Dedifferentiated amniotic fluid mesenchymal stem cell (primary cell): ENCODE data around the gene ZNF462.

Experiments used
- DNase-seq: peaks from one replicate; pipeline ENCODE4 v3.0.0-alpha.2; 2016; ENCODE audit errors: extremely low spot score

ZNF462 gene

DNA sequence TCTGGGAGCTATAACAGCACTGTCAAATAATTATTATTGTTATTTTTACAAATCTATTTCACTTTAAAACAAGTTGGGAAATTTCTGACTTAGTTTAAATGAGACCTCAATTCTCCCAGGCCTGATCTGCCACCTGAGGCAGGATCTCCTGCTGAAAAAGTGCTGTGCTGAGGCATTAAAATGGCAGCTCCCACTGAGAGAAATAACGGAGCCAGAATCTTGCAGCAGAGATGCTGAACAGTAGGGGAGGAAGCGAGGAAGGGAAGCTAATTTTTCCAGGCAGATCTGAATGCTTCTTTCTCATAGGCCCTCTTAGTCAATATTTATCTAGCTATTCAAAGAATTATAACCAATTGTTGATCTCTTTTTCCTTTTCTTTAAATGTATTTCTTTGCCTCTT, 196.3 kb downstream of the ZNF462 start:
- no peak for DNase-seq

DNA sequence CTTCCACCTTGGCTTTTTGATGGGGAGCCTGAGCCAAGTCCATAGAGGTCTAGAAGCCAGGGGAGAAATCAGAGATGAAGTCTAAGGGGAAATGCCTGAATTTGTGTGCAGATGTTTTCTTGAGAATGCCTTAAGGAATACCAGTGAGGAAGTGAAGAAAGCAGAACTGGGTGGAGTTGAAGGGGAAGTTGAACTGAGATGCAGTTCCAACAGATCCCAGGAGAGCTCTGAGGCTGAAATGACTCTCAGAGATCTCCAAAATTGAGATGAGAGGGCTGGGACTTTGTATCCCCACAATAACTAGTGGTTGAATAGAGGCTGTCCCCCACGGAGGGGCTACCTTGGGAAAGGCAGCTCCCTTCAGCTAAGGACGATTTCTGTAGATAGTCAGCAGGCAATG, 197.1 kb downstream of the ZNF462 start:
- DNase-seq, result no peak
